NCI-H2107 (cell line): ENCODE measurements around the gene GPR26.

Source experiments
- DNase-seq: peaks from one replicate; lab custom pipeline; 2025; lab: John Stamatoyannopoulos, UW

The GPR26 gene

DNA sequence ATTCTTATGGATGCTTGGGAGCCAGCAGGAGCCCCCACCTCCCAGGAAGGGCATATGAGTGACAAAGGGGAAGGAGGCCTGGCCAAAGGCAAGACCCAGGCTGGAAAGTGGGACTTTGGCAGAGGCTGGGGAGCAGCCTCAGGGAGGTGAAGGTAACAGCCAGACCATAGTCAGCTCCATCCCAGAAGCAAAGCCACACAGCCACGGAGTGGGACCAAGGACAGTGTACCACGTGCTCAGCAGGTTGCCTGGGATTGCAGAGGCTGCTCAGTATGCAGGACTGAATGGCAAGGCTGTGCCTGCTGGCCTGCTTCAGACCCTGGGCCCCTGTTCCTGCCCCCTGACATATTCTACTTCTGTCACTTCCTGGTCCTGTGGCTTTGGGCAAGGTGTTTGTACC lies 17.6 kb upstream of the GPR26 start:
- DNase-seq = no peak

DNA sequence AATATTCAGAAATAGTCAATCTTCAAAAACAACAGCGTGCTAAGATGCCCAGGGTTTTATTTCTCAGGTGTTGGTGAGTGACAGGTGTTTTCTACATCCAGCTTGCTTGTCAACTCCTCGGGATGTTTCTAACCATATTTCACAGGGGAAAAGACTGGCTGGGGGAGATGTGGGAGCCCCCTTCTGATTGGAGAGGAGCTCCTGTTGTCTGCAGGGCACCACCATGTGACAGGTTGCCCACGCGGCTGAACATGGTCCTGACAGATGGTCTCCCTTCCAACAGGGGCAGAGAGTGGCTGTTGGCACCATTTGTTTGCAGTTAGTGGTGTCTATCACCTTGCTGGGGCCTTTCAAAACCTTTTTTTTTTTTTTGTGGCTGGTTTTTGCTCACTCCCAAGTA lies 16.5 kb upstream of the GPR26 start:
- no peak for DNase-seq

DNA sequence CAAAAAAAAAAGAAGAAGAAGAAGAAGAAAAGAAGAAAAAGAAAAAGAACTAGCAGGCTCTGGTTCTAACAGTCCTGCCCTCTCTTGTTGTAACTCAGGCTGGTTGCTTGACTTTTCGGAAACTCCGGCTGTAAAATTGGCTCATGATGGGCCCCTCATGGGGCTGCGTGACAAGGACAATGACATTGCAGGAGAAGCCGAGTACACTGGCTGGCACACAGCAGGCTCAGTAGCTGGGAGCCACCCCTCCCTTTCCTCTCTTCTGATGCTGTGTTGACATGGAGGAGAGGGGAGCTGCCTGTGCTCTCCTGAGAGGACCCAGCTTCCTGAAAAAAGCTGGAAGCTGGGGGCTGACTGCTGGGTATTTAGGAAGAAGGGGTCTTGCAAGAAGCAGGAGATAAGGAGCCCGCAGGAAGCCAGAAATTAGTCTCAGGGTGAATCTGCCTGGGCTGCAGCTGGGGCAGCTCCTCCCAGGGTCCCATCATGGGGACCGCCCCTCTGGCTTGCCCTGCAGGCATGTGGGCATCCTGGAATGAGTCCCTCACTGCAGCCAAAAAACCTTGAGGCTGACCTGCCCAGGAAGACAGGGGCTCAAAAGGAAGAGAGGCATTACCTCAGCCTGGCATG lies 14.6 kb upstream of the GPR26 start:
- DNase-seq = no peak

DNA sequence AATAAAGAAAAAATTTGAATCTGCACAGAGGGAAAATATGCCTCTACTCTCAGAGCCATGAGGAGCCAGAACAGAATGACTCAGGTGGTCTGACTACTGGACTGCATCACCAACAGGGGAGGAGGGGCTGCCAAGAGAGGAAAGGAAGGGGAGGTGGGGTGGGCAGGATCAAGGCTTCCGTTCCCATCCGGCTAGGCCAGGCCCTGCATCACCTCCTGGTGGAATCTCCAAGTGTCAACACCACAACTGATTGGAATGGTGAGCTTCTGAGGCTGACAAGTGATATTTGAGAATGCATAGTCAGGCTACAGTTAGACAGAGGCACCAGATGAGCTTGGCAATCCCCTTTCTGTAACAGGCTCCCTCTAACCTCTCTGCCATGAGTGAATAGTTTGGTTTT lies 10.4 kb upstream of the GPR26 start:
- no peak for DNase-seq

DNA sequence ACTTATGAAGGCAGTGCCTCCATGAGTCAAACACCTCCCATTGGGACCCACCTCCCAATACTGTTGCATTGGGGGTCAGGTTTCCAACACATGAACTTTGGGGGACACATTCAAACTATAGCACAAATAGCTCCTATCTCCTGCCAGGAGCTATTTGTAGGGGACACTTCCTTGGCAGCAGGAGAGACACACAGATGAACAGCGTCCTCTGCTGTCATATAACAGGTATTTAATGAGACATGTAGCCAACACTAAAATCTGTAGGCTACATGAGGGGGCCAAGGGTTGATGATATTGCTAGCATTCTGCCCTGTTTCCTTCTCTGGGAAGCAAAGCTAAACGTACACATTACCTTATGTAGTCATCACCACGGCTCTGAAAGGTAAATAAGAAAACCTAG lies 2.6 kb upstream of the GPR26 start:
- DNase-seq = no peak

DNA sequence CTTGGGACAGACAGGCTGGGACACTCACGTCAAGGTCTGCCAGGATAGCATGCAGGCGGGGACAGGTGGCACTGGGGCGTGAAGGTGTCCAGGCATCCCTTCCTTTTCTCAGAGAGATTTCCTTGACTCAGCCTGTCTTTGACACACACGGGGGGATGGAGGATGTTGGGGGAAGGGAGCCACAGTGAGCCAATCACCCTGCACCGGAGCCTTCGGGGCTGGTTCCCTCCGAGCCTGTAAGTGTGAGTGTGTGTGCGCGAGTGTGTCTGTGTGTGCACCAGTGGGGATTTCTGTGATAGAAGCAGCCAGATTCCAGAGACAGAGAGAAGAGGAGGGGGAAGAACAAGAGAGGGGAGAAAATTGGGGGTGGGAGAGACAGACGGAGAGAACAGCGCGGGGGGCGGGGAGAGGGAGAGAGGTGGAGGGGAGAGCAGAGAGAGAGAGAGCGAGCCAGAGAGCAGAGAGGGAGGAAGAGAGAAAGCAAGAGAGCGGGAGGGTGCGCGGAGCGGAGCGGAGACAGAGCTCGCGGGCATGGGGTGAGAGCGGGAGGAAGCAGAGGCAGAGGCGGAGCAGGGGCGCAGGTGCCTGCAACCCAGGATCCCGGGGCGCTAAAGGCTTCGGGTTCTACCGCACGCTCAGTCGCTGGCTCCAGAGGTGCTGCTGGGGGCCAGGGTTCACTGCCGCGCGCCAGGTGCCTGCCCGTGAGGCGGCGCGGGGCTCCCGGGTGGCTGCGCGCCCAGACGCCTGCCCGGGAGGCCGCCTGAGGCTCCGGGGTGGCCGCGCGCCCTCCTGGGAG lies 466 bp upstream of the GPR26 start:
- DNase-seq = no peak

DNA sequence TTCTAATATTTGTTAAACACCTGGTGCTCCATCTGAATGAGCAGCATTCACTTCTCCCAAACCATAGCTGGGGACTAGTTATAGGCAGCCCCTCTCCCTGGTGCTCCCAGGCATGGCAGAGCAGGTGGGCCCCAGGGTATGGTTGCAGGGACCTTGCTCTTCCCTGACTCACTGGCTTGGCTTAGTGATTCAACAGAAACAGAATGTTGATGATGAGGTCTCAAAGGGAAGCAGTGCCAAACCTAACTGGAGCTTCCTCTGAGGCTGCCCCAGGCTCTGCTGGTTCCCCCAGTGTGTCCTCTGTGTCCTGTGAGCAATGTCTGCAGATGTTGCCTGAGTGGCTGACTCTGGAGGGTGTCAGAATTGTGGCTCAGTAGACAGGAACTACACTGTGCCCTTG lies 3.7 kb downstream of the GPR26 start:
- no peak for DNase-seq

DNA sequence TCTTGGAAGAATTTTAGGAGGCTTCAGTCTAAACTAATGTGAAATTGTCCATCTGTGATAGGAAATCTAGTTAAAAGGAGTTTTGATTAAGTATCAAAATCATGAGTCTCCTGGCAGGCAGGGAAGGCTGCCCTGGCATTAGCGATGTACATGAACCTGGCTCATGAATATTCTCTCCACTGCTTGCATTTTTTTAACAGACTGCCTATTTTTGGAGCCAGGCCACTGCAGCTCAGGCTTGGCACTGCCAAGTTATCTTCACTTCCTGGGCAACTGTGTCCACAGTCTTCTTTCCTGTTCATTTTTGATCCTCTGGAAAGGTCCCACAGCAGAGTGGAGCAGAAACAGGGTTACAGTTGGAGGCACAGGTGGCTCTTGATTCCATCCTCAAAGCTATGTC lies 7.0 kb downstream of the GPR26 start:
- no peak for DNase-seq

DNA sequence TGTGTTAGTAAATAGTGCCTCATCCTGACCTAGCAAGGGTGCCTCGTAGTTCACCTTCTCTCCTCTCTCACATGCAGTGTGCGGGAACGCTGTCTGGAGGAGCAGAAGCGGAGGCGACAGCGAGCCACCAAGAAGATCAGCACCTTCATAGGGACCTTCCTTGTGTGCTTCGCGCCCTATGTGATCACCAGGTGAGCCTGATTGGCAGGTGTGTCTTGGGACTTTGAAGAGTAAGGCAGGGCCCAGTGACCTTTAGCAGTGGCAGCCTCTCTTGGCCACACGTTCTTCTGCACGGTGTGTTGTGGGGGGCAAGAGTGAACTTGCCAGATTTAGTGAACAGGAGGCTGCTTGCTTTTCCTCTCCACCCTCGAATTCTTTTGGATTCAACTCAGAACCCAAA lies 8.6 kb downstream of the GPR26 start:
- no peak for DNase-seq

DNA sequence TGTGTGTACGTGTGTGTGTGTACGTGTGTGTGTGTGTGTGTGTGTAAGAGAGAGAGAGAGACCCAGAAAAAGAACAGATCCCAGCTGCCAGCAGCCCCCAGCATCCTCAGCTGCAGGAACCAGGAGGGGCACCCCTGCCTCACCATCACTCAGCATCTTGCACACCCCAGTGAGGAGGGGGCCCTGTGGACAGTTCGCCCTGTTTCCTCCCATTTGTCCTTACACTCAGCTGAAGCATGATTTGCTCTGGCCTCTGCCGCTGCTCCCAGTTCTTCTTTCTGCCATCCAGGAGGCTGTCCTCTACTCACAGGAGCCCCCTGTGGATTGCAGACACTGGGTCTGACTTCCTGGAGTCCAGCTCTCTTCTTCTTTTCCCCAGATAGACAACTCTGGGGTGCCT lies 9.7 kb downstream of the GPR26 start:
- no peak for DNase-seq

DNA sequence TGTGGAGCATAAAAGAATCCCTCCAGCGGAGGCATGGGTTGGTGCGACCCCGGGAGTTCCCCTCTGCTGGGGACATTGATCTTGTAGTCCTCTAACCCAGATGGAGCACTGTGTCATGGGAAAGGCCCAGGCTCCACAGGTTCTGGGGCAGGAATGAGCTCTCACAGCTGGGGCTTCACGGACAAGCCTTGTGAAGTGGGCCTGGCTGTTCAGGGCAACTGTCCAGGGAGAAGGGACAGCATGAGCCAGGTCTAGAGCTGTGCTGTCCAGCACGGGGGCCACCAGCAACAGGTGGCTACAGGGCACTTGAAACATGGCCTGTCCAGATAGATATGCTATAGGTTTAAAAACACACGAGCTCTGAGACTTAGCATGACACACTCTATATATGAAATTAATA lies 11.4 kb downstream of the GPR26 start:
- DNase-seq = no peak

DNA sequence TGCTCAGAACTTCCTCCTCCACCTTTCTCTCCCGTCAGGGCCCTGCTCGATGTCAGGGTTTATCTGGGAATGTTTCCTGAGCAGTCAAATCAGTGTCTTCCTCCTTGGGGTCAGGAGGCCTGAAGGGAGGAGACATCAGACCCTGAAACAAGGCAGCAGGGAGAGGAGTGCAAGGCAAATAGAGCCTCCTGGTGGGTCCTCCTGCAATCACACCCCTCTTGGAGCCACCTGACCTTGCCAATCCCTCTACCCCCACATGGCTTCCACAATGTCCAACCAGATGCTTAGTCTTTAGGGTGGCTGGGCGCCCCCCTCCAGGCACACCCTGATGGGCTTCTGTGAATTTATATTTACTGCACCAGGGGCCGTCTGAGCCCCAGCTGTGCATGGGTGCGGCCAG lies 12.2 kb downstream of the GPR26 start:
- DNase-seq = no peak

DNA sequence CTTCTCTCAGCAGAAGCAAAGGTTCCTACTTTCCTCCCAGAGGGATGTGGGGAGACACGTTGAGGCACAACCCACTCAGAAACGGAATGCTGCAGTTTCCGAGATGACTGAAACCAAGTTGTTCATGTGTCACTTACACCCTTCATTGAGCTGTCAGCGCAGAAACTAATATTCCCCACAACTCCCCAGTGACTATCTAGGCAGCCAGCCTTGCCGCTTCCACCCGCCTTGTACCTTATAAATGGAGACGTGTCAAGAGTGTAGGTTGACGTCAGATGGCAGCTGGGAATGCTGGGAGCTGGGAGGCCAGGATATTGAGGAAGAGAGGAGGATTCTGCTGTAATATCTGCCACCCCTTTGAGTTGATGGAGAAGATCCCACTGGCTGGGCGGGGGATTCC lies 15.1 kb downstream of the GPR26 start:
- no peak for DNase-seq

DNA sequence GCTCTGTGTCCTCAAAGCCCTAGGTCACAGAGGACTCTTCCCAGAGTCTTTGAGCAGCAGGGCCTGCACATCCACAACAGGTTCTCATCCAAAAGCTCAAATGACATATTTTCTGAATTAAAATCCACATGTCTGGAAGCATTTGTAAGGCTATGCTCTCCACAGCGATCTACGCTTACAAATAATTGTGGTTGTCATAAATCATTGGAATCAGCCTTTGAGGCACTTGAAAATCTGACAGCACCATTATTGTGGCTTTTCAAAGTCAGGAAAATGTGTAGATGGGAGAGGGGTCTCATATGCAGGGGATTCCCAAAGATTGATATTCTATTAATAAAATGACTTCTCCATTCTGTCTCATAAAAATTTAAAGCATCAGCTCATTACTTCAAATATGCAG lies 16.3 kb downstream of the GPR26 start:
- DNase-seq = no peak

DNA sequence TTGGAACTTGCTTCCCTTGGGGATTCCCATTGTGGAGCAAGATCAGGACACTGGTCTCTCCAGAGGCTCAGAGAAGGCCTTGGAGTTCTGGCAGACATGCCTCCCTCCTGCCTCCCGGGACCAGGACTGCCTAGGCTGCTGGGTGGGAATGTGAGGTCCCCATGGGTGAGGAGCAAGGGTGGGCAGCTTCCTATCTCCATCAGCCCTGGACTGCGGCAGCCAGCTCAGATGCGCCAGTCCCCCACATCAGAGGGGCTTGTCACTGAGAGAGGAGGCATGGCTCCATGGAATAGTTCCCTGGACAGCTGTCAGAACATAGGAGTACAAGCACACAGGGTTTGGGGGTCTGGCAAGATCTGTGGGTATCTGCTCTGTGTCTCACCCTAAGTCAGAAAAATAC lies 17.3 kb downstream of the GPR26 start:
- DNase-seq = no peak

DNA sequence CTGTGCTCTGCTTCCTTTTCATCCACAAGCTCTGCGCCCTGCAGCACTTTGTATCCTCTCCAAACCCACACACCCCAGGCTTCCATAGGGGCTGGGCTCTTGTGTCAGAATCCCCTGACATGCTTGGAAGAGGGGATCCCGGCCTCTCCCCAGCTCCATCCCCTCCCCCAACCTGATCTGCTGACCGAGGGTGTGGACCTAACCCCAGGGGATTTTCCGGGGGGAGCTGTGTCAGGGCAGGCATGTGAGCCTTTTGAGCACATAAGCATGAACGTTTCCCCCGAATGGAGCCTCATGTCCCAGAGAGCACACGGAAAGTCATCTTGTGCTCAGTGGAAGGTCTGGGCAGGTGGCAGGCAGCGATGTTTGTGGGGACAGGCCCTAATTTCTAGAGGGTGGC lies 17.7 kb downstream of the GPR26 start:
- DNase-seq = no peak

DNA sequence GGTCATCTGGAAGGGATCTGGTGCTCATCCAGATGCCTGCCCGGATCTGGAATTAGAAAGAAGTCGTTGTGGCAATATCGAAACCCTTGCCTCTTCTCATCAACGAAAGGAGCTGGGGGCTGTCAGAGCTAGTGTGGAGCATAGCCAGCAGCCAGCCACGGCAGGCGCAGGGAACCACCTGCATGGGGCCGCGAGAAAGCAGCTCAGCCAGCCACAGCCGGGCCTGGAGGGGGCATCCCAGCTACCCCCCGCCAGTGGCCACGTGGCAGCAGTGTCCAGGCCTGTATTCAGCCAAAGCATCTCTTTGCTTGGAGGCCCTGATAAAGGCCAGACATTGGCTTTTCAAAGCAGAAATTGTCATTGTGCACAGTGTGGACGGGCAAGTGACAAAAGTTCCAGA lies 19.1 kb downstream of the GPR26 start:
- DNase-seq = no peak

DNA sequence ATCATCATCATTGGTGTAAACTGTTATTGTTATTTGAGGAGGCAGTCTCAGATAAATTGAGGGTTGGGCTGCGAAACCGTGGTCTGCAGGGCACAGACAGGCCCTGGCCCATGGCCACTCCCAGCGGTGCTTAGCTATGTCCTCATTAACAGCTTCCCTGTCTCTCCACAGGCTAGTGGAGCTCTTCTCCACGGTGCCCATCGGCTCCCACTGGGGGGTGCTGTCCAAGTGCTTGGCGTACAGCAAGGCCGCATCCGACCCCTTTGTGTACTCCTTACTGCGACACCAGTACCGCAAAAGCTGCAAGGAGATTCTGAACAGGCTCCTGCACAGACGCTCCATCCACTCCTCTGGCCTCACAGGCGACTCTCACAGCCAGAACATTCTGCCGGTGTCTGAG lies 21.6 kb downstream of the GPR26 start:
- no peak for DNase-seq

DNA sequence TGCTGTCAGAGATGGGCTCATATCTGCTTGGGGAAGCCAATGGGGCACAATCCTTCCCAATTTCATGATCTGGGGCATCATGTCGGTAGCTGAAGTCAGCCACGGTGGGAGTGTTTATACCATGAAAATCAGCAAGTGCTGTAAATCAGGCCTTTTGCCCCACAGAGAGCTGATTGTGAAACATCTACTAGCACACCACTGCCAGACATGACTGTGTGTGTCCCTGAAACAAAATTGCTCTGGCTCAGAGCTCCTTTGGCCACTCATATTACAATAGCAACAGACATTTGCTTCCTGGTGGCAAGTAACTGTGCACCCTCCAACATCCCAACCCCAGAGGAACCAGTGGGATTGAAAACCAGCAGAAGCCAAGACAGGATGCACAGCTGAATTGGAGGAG lies 23.7 kb downstream of the GPR26 start:
- no peak for DNase-seq

DNA sequence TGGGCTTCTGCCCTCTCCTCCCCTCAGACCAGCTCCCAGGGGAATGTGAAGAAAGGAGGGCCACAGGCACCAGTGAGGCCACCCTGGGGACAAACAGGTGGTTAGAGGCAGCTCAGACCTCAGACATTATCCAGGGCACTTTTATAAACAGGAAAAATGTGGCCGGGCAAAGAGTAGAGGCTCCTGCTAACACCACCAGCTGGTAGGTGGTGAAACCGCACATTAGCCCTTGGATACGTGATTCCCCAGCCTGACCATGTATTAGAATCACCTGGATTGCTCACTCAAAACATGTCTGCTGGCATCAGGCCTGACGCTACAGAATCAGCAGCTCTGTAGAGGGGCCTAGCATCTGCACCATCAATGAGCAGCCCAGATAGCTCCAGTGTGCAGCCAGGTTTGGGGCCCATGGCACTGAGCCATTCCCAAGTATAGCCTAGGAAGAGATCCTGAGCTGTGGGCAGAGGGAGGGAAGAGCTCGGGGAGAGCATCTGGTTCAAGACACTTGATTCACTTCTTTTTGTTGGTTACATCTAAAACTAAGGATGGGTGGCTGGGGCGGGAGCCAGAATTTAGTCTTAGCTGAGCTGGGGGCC lies 37.1 kb downstream of the GPR26 start:
- DNase-seq = no peak

DNA sequence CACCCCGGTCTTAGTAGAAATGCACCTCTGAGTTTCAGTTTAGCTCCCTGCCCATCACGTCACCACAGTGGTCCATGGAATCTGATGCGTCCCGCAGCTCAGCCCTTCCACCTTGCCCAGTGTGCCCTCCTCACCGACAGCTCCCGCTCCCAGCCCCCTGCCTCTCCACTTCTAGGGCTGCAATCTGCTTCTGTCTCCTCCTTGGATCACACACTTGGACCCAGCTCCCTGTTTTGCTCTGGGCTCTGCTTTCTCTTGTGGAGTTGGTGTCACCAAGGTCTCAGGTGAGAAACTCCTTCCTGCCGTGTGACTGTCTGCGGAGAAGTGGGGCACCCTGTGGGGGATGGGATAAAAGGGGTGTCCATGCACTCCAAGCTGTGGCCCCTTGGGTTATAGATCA lies 37.9 kb downstream of the GPR26 start:
- no peak for DNase-seq

DNA sequence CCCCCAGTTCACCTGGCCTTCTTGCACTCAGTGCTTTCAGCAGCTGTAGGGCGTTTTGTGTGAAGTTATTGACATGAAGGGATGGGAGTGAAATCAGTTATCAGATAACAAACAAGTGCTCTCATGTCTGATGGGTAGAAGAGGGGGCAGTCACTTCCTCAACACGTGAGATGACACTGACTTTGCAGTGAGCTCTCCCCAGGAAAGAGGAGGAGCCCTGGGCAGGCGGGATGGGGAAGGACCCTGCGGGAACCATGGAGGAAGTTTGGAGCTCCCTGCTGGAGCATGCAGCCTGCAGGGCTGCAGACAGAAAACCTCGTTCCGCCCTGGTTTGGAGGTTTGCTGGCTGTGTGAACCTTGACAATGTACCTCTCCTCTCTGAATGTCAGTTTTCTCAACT lies 38.7 kb downstream of the GPR26 start:
- no peak for DNase-seq

DNA sequence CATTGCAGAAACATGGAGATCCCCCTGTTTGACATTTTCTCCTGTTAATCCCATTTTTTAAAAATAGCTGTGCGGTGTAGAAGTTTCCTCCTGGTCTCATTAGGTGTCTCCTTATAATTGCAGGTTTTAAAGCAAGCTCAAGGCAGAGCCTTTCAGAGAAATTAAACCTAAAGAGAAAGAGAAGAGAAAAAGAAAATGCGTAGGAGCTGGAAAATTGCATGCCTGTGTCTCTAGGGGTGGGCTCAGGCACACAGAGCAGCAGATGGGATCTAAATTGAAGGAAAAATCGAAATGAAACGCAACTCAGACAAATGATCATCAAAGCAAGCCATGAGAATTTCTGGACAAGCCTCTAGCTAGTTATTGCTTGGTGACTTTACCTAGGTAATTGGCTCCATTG lies 40.1 kb downstream of the GPR26 start:
- no peak for DNase-seq

DNA sequence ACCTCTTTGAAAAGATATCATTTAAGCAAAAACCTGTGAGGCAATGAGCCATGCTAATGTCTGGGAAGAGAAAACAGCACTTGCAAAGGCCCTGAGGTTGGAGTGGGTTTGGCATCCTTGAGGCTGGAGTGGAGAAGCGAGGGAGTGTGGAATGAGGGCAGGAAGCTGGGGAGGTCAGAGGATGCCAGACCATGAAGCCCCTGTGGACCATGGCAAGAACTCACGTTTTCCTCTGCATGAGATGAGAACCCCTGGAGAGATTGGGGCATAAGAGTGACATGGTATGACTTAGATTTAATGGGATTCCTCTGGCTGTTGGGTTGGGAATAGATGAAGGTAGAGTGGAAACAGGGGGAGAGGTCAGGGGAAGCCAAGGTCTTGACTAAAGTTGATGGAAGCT lies 49.4 kb downstream of the GPR26 start:
- DNase-seq = no peak
